ENCODE results near the gene NUCKS1. TPM values are rescaled to one million over a fixed set of nuclear protein-coding genes. Genes with fewer than 3 reads are reported as not detected.

NUCKS1 gene
- total and polyA plus RNA-seq, 2 of the 13 experiments (the other 11 are each of a cell fraction or from before 2014, with no cell fraction given): 35.5 to 117 TPM

DNA sequence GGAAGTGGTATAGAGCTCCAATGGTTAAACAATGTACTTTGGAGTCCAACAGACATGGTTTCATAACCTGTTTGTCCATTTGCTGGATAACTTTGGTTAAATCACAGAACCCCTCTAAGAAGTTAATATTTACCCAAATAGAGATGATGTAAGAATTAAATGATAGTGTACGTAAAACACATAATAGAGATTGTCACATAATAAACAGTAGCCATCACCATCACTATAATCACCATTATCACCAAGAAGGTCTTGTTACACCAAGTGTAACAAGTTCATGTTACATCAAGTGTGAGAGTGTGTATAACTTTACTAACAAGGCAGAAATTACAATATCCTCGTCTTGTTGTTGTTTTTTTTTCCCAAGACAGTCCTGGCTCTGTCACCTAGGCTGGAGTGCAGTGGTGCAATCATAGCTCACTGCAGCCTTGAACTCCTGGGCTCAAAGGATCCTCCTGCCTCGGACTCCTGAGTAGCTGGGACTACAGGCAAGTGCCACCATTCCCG is 23.3 kb downstream of the NUCKS1 start (continued):
- TF ChIP-seq, protein P1, sequence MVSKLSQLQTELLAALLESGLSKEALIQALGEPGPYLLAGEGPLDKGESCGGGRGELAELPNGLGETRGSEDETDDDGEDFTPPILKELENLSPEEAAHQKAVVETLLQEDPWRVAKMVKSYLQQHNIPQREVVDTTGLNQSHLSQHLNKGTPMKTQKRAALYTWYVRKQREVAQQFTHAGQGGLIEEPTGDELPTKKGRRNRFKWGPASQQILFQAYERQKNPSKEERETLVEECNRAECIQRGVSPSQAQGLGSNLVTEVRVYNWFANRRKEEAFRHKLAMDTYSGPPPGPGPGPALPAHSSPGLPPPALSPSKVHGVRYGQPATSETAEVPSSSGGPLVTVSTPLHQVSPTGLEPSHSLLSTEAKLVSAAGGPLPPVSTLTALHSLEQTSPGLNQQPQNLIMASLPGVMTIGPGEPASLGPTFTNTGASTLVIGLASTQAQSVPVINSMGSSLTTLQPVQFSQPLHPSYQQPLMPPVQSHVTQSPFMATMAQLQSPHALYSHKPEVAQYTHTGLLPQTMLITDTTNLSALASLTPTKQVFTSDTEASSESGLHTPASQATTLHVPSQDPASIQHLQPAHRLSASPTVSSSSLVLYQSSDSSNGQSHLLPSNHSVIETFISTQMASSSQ (IDR thresholded peaks at IDR 0.05; ENCODE audit: low read depth): peak; percentile 64
- TF ChIP-seq, protein P1 (CRISPR knock-in tag; IDR thresholded peaks at IDR 0.05; ENCODE audit: borderline replicate concordance): peak; percentile 66; the same call in 1 of the 2 replicates
- TF ChIP-seq ZNF501 (CRISPR knock-in tag; IDR thresholded peaks at IDR 0.05) (0 out of 2 replicates have a peak, but pooled peaks have one; percentile 22), ZNF569 (CRISPR knock-in tag; IDR thresholded peaks at IDR 0.05; ENCODE audit: borderline replicate concordance) (no peak), ZKSCAN5 (CRISPR knock-in tag; IDR thresholded peaks at IDR 0.05) (no peak), MXI1 (IDR thresholded peaks at IDR 0.05; ENCODE audit: borderline replicate concordance, low read depth, low read length) (no peak), ZNF644 (CRISPR knock-in tag; IDR thresholded peaks at IDR 0.05; ENCODE audit: low read depth) (0 out of 2 replicates have a peak, but pooled peaks have one; percentile 15), RBFOX2 (IDR thresholded peaks at IDR 0.05; ENCODE audit: low read depth, low read length) (no peak), ZFP36 (IDR thresholded peaks at IDR 0.05; ENCODE audit: borderline replicate concordance, low read depth, low read length, partially characterized antibody) (no peak), MIER3 (CRISPR knock-in tag; IDR thresholded peaks at IDR 0.05; ENCODE audit: borderline replicate concordance) (0 out of 2 replicates have a peak, but pooled peaks have one; percentile 12), ZNF839 (CRISPR knock-in tag; IDR thresholded peaks at IDR 0.05; ENCODE audit: borderline replicate concordance) (no peak), HDAC2 (CRISPR knock-in tag; IDR thresholded peaks at IDR 0.05) (peak; percentile 45), ZNF850 (CRISPR knock-in tag; conservative IDR thresholded peaks at IDR 0.05) (no peak)
- TF ChIP-seq, protein P2, sequence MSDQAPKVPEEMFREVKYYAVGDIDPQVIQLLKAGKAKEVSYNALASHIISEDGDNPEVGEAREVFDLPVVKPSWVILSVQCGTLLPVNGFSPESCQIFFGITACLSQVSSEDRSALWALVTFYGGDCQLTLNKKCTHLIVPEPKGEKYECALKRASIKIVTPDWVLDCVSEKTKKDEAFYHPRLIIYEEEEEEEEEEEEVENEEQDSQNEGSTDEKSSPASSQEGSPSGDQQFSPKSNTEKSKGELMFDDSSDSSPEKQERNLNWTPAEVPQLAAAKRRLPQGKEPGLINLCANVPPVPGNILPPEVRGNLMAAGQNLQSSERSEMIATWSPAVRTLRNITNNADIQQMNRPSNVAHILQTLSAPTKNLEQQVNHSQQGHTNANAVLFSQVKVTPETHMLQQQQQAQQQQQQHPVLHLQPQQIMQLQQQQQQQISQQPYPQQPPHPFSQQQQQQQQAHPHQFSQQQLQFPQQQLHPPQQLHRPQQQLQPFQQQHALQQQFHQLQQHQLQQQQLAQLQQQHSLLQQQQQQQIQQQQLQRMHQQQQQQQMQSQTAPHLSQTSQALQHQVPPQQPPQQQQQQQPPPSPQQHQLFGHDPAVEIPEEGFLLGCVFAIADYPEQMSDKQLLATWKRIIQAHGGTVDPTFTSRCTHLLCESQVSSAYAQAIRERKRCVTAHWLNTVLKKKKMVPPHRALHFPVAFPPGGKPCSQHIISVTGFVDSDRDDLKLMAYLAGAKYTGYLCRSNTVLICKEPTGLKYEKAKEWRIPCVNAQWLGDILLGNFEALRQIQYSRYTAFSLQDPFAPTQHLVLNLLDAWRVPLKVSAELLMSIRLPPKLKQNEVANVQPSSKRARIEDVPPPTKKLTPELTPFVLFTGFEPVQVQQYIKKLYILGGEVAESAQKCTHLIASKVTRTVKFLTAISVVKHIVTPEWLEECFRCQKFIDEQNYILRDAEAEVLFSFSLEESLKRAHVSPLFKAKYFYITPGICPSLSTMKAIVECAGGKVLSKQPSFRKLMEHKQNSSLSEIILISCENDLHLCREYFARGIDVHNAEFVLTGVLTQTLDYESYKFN (CRISPR knock-in tag; conservative IDR thresholded peaks at IDR 0.05): peak; percentile 32; the same call in 1 of the 2 replicates
- TF ChIP-seq, protein P3, sequence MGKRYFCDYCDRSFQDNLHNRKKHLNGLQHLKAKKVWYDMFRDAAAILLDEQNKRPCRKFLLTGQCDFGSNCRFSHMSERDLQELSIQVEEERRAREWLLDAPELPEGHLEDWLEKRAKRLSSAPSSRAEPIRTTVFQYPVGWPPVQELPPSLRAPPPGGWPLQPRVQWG (CRISPR knock-in tag; IDR thresholded peaks at IDR 0.05; ENCODE audit: borderline replicate concordance, low read depth): no peak
- TF ChIP-seq, protein P4, sequence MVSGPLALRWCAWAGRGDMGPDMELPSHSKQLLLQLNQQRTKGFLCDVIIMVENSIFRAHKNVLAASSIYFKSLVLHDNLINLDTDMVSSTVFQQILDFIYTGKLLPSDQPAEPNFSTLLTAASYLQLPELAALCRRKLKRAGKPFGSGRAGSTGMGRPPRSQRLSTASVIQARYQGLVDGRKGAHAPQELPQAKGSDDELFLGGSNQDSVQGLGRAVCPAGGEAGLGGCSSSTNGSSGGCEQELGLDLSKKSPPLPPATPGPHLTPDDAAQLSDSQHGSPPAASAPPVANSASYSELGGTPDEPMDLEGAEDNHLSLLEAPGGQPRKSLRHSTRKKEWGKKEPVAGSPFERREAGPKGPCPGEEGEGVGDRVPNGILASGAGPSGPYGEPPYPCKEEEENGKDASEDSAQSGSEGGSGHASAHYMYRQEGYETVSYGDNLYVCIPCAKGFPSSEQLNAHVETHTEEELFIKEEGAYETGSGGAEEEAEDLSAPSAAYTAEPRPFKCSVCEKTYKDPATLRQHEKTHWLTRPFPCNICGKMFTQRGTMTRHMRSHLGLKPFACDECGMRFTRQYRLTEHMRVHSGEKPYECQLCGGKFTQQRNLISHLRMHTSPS (CRISPR knock-in tag; IDR thresholded peaks at IDR 0.05; ENCODE audit: low read depth): no peak
- TF ChIP-seq, protein P5, sequence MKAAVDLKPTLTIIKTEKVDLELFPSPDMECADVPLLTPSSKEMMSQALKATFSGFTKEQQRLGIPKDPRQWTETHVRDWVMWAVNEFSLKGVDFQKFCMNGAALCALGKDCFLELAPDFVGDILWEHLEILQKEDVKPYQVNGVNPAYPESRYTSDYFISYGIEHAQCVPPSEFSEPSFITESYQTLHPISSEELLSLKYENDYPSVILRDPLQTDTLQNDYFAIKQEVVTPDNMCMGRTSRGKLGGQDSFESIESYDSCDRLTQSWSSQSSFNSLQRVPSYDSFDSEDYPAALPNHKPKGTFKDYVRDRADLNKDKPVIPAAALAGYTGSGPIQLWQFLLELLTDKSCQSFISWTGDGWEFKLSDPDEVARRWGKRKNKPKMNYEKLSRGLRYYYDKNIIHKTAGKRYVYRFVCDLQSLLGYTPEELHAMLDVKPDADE (CRISPR knock-in tag; IDR thresholded peaks at IDR 0.05): no peak

Measured in HepG2 (cell line).